GM12891 (cell line): ENCODE data around the gene STXBP5.

Source experiments
- PAX5 ChIP-seq: IDR thresholded peaks from 2 replicates; pipeline ENCODE4 v1.6.1; 2011; ENCODE audit warnings: low read length, moderate library complexity, mild to moderate bottlenecking; ENCODE audit not compliant: insufficient read depth, severe bottlenecking
- POLR2A ChIP-seq: IDR thresholded peaks from 2 replicates; pipeline ENCODE4 v1.6.1; 2011; ENCODE audit warnings: low read depth, low read length, control low read depth
- POLR2AphosphoS5 ChIP-seq: IDR thresholded peaks from 2 replicates; pipeline ENCODE4 v1.6.1; 2011; ENCODE audit warnings: low read depth, low read length, control low read depth
- TAF1 ChIP-seq: IDR thresholded peaks from 2 replicates; pipeline ENCODE4 v1.6.1; 2011; ENCODE audit warnings: low read depth, low read length, control low read depth

DNA sequence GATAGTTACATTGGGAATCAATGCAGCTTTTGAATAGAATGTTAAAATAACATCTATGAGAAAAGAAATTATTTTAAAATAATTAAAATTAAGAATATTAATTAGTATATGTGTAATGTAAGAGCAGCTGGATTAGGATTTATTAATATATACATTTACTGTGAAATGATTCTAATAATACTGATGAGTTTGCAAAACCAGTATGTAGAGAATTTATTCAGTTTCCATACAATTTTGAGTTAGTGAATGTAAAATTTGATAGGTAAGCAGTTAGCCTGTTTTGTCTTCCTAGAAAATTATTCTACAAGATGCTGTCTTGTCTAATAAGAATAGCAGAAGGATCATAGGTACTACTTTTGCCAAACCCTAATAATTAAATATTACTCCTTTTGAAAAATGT, 70.6 kb downstream of the STXBP5 start:
- TF ChIP-seq POLR2A, result no peak
- TF ChIP-seq POLR2AphosphoS5, result no peak
- no peak for TF ChIP-seq PAX5
- TF ChIP-seq TAF1, result no peak
